H1 (cell line): ENCODE data around the gene LARGE2. TPM values are rescaled to one million over a fixed set of nuclear protein-coding genes. Genes with fewer than 3 reads are reported as not detected.

ENCODE experiments used
- CTCF ChIA-PET: fragments of 300-600 bp; sonication (Branson Sonifier 250); formaldehyde crosslinking; loops from one replicate; lab custom pipeline; 2021; ENCODE audit not compliant: partially characterized antibody; lab: Charles Lee
- POLR2A ChIA-PET: fragments of 300-600 bp; sonication (Branson Sonifier 250); formaldehyde crosslinking; loops from one replicate; lab custom pipeline; 2021; ENCODE audit warnings: inconsistent platforms; ENCODE audit not compliant: partially characterized antibody; lab: Charles Lee
- DNase-seq, 2 experiments: peaks; one replicate each; pipeline versions ENCODE4 v3.0.0 to v3.0.0-alpha.2; 2010 to 2022; ENCODE audit warnings: low spot score in 2 of 2, low read depth in 1 of 2, mixed read lengths in 1 of 2
- FAIRE-seq: peaks from 2 replicates; lab custom pipeline; 2011; peaks lifted over from hg19 to GRCh38; lab: Jason Lieb, UNC
- H2AFZ ChIP-seq: 2 replicates; pipeline ENCODE4 v1.8.1; 2012; ENCODE audit warnings: low read length, inconsistent platforms
- H2AK5ac ChIP-seq: 2 replicates; pipeline ENCODE4 v1.6.1; 2013; ENCODE audit warnings: low read depth, low read length
- H2BK120ac ChIP-seq: replicated peaks from 2 replicates; pipeline ENCODE3; 2013; ENCODE audit warnings: low read depth, low read length, inconsistent platforms
- H2BK12ac ChIP-seq: 2 replicates; pipeline ENCODE4 v1.6.1; 2013; ENCODE audit warnings: low read depth, low read length
- H2BK15ac ChIP-seq: 2 replicates; pipeline ENCODE4 v1.6.1; 2013; ENCODE audit warnings: low read length
- H2BK20ac ChIP-seq: 2 replicates; pipeline ENCODE4 v1.6.1; 2013; ENCODE audit warnings: low read length
- H2BK5ac ChIP-seq: 2 replicates; pipeline ENCODE4 v1.6.1; 2013; ENCODE audit warnings: low read depth, low read length
- H3K14ac ChIP-seq: 2 replicates; pipeline ENCODE4 v1.6.1; 2013; ENCODE audit warnings: inconsistent platforms; ENCODE audit not compliant: insufficient read length
- H3K18ac ChIP-seq: 2 replicates; pipeline ENCODE4 v1.6.1; 2013; ENCODE audit warnings: low read length; ENCODE audit errors: extremely low read depth
- H3K23ac ChIP-seq: 2 replicates; pipeline ENCODE4 v1.6.1; 2013; ENCODE audit warnings: inconsistent platforms; ENCODE audit not compliant: insufficient read length
- H3K23me2 ChIP-seq: 2 replicates; pipeline ENCODE4 v1.6.1; 2013; ENCODE audit warnings: low read depth, low read length
- H3K27ac ChIP-seq: 2 replicates; pipeline ENCODE4 v1.6.1; 2011; ENCODE audit warnings: low read depth, low read length, inconsistent platforms
- H3K27me3 ChIP-seq, 4 experiments: replicated peaks in 1 of 4; 1 replicate in 1 of 4; 2 replicates in 3 of 4; pipeline versions ENCODE4 v1.6.1 to v1.8.1; 2011 to 2013; ENCODE audit warnings: low read length in 3 of 4, mild to moderate bottlenecking in 3 of 4, inconsistent platforms in 2 of 4, mixed read lengths in 2 of 4, moderate library complexity in 1 of 4; ENCODE audit not compliant: control insufficient read depth in 3 of 4, insufficient read depth in 3 of 4; ENCODE audit errors: extremely low read depth in 1 of 4
- H3K36me3 ChIP-seq, 4 experiments: 2 replicates each; pipeline versions ENCODE4 v1.6.1 to v1.8.1; 2011 to 2013; ENCODE audit warnings: mild to moderate bottlenecking in 4 of 4, low read length in 3 of 4, moderate library complexity in 2 of 4, control low read depth in 1 of 4, inconsistent platforms in 1 of 4; ENCODE audit not compliant: insufficient read depth in 4 of 4, control insufficient read depth in 2 of 4
- H3K4ac ChIP-seq: replicated peaks from 2 replicates; pipeline ENCODE3; 2013; ENCODE audit warnings: low read length, low read depth, mixed read lengths, inconsistent platforms; ENCODE audit not compliant: insufficient read length
- H3K4me1 ChIP-seq, 4 experiments: replicated peaks in 1 of 4; 1 replicate in 1 of 4; 2 replicates in 3 of 4; pipeline versions ENCODE4 v1.6.1 to v1.8.1; 2011 to 2013; ENCODE audit warnings: low read length in 3 of 4, inconsistent platforms in 2 of 4, mixed read lengths in 1 of 4; ENCODE audit not compliant: insufficient read depth in 4 of 4, control insufficient read depth in 3 of 4
- H3K4me2 ChIP-seq, 2 experiments: 2 replicates each; pipeline versions ENCODE4 v1.6.1 to v1.8.1; 2011 to 2013; ENCODE audit warnings: low read depth in 2 of 2, low read length in 2 of 2, control low read depth in 1 of 2, inconsistent platforms in 1 of 2, mild to moderate bottlenecking in 1 of 2; ENCODE audit not compliant: insufficient read depth in 1 of 2
- H3K4me3 ChIP-seq, 4 experiments: fragments of 200-600, 300-600 bp in 1 of 4; sonication (generic), shearing (Covaris generic), sonication (Bioruptor Twin) in 1 of 4; 2 replicates each; pipeline versions ENCODE4 v1.5.1 to v1.8.1; 2011 to 2016; ENCODE audit warnings: low read length in 4 of 4, low read depth in 3 of 4, control low read depth in 2 of 4, inconsistent platforms in 2 of 4, mild to moderate bottlenecking in 2 of 4, mixed read lengths in 1 of 4, moderate library complexity in 1 of 4; ENCODE audit not compliant: insufficient read depth in 2 of 4; ENCODE audit errors: extremely low read depth in 1 of 4
- H3K56ac ChIP-seq: replicated peaks from 2 replicates; pipeline ENCODE3; 2013; ENCODE audit warnings: low read depth, mild to moderate bottlenecking, mixed read lengths, low read length, inconsistent platforms; ENCODE audit not compliant: insufficient read length
- H3K79me1 ChIP-seq: 2 replicates; pipeline ENCODE4 v1.6.1; 2013; ENCODE audit warnings: low read depth, low read length, control low read depth
- H3K79me2 ChIP-seq, 2 experiments: 2 replicates each; pipeline versions ENCODE4 v1.6.1 to v1.8.1; 2012 to 2013; ENCODE audit warnings: low read length in 2 of 2, mild to moderate bottlenecking in 2 of 2, inconsistent platforms in 1 of 2; ENCODE audit not compliant: insufficient read depth in 2 of 2, control insufficient read depth in 1 of 2
- H3K9ac ChIP-seq, 4 experiments: replicated peaks in 1 of 4; 1 replicate in 1 of 4; 2 replicates in 3 of 4; pipeline versions ENCODE4 v1.6.1 to v1.8.1; 2011 to 2013; ENCODE audit warnings: low read depth in 3 of 4, low read length in 3 of 4, control low read depth in 2 of 4, mild to moderate bottlenecking in 2 of 4, moderate library complexity in 2 of 4, inconsistent platforms in 1 of 4; ENCODE audit errors: extremely low read depth in 1 of 4
- H3K9me3 ChIP-seq, 2 experiments: 2 replicates each; pipeline versions ENCODE4 v1.6.1 to v1.8.1; 2012 to 2013; ENCODE audit warnings: mild to moderate bottlenecking in 2 of 2, moderate library complexity in 2 of 2, control low read depth in 1 of 2, inconsistent platforms in 1 of 2, low read depth in 1 of 2, low read length in 1 of 2, mixed read lengths in 1 of 2; ENCODE audit not compliant: insufficient read depth in 2 of 2
- H4K20me1 ChIP-seq, 2 experiments: replicated peaks in 1 of 2; 2 replicates each; pipeline versions ENCODE3 to v1.8.1; 2011 to 2013; ENCODE audit warnings: inconsistent platforms in 2 of 2, low read length in 2 of 2, mild to moderate bottlenecking in 1 of 2; ENCODE audit not compliant: insufficient read depth in 2 of 2, control insufficient read depth in 1 of 2
- H4K5ac ChIP-seq: 2 replicates; pipeline ENCODE4 v1.6.1; 2013; ENCODE audit warnings: low read length, low read depth, mixed read lengths, inconsistent platforms; ENCODE audit not compliant: insufficient read length
- H4K8ac ChIP-seq: 2 replicates; pipeline ENCODE4 v1.8.0; 2013; ENCODE audit warnings: mild to moderate bottlenecking, moderate library complexity, low read length, inconsistent platforms; ENCODE audit not compliant: insufficient read depth; ENCODE audit errors: extremely low read depth
- H4K91ac ChIP-seq: replicated peaks from 2 replicates; pipeline ENCODE3; 2013; ENCODE audit warnings: low read length, mixed read lengths, inconsistent platforms; ENCODE audit not compliant: insufficient read length
- ASH2L ChIP-seq: fragments of 200-600, 300-600 bp; sonication (generic); IDR thresholded peaks from one replicate; pipeline ENCODE4 v1.7.1; 2017; ENCODE audit warnings: low read length
- BCL11A ChIP-seq, 2 experiments: IDR thresholded peaks; one replicate each; pipeline ENCODE4 v1.6.1; 2011; ENCODE audit warnings: low read depth in 2 of 2, low read length in 2 of 2, mild to moderate bottlenecking in 2 of 2
- BRCA1 ChIP-seq: IDR thresholded peaks from 2 replicates; pipeline ENCODE4 v1.6.1; 2012; ENCODE audit warnings: low read depth, low read length, improper control_type of control experiment
- EP300 ChIP-seq, 2 experiments: IDR thresholded peaks; 1 replicate in 1 of 2; 2 replicates in 1 of 2; pipeline ENCODE4 v1.6.1; 2011 to 2012; ENCODE audit warnings: low read depth in 2 of 2, low read length in 2 of 2, mild to moderate bottlenecking in 2 of 2, borderline replicate concordance in 1 of 2, inconsistent platforms in 1 of 2, moderate library complexity in 1 of 2
- GABPA ChIP-seq: IDR thresholded peaks from 2 replicates; pipeline ENCODE4 v1.6.1; 2011; ENCODE audit warnings: mild to moderate bottlenecking, low read length, moderate library complexity, borderline replicate concordance; ENCODE audit not compliant: insufficient read depth
- POLR2A ChIP-seq, 2 experiments: IDR thresholded peaks; 1 replicate in 1 of 2; 2 replicates in 1 of 2; pipeline ENCODE4 v1.6.1; 2011; ENCODE audit warnings: low read depth in 2 of 2, low read length in 2 of 2, mild to moderate bottlenecking in 2 of 2; ENCODE audit errors: control extremely low read depth in 1 of 2
- POLR2AphosphoS5 ChIP-seq: IDR thresholded peaks from 2 replicates; pipeline ENCODE4 v1.6.1; 2011; ENCODE audit warnings: low read depth, low read length
- RBBP5 ChIP-seq: IDR thresholded peaks from 2 replicates; pipeline ENCODE4 v1.7.1; 2012; ENCODE audit warnings: low read depth, mild to moderate bottlenecking, inconsistent platforms, low read length, moderate library complexity, borderline replicate concordance
- SIRT6 ChIP-seq: IDR thresholded peaks from one replicate; pipeline ENCODE4 v1.7.1; 2012; ENCODE audit warnings: low read length, inconsistent platforms
- TAF1 ChIP-seq: IDR thresholded peaks from 2 replicates; pipeline ENCODE4 v1.6.1; 2011; ENCODE audit warnings: mild to moderate bottlenecking, low read depth, low read length
- USF2 ChIP-seq: IDR thresholded peaks from 2 replicates; pipeline ENCODE4 v1.6.1; 2011; ENCODE audit warnings: low read length, improper control_type of control experiment
- YY1 ChIP-seq: IDR thresholded peaks from 2 replicates; pipeline ENCODE4 v1.6.1; 2011; ENCODE audit warnings: low read depth, mild to moderate bottlenecking, low read length
- WGBS, 2 experiments: shearing (Covaris generic) in 1 of 2; methylation state at CpG; one replicate each; pipeline versions ENCODE4 v1.1.6 to v1.1.7; 2013 to 2015; ENCODE audit warnings: low lambda C conversion rate in 2 of 2, mixed read lengths in 2 of 2, inconsistent platforms in 1 of 2, low coverage in 1 of 2, missing lambda C conversion rate in 1 of 2; ENCODE audit not compliant: insufficient replicate concordance in 2 of 2, insufficient coverage in 1 of 2, insufficient read length in 1 of 2; ENCODE audit errors: extremely low coverage in 1 of 2, missing lambda C conversion rate in 1 of 2; 5-methylcytosine and 5-hydroxymethylcytosine counted together
- polyA plus RNA-seq, 7 experiments: library from polyadenylated mRNA; depleted of rRNA in 3 of 7; stranded (reverse) in 5 of 7; unstranded in 2 of 7; fragments of >200 nt in 5 of 7; fragments of 200-250 nt in 2 of 7; gene quantifications; 1 replicate in 5 of 7; 2 replicates in 1 of 7; 4 replicates in 1 of 7; pipeline versions ENCODE4 v1.2.1 to v1.2.3, GENCODE V29; 2011 to 2013; ENCODE audit warnings: missing spikeins in 2 of 7, mixed read lengths in 2 of 7
- total RNA-seq: library from RNA; stranded (reverse); fragmentation: NEBNext Ultra II Directional; extraction: Animal tissue kit (Norgen Biotek cat#: 25700); gene quantifications from 2 replicates; pipeline ENCODE4 v1.2.1, GENCODE V29; 2021

Gene LARGE2
- total and polyA plus RNA-seq, 2 of the 8 experiments (the other 6 are each of a cell fraction or from before 2014, with no cell fraction given): 111 to 137 TPM

DNA sequence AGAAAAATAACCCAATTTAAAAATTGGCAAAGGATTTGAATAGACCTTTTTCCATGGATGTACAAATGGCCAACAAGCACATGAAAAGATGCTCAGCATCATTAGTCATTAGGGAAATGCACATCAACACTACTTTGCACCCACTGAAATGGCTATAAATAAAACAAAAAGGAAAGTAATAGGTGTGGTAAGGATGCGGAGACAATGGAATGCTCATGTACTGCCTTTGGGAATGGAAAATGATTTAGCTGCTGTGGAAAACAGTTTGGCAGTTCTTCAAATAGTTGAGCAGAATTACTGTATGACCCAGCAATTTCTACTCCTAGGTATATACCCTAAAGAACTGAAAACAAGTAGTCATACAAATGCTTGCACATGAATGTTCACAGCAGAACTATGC, 37.4 kb downstream of the LARGE2 start:
- H3K4ac ChIP-seq: no peak overlapping the region
- no peak overlapping the region for H4K8ac ChIP-seq
- H3K36me3 ChIP-seq: peaks cover 2 to 28% (median 7%) of the 10 kb centered on the region in 4 experiments; a peak in 7 of 8 replicates
- no peak overlapping the region for H2AK5ac ChIP-seq
- WGBS, 2 experiments: 92% methylated on average over 1 of the region's 1 CpG; no CpG with 5 or more reads in 1 of the 2 experiments
- no peaks in the 10 kb centered on the region for H3K27me3 ChIP-seq
- no peaks in the 10 kb centered on the region for H3K4me1 ChIP-seq
- no peak for DNase-seq
- no peak overlapping the region for H3K27ac ChIP-seq
- no peak overlapping the region for H2BK5ac ChIP-seq
- H3K9ac ChIP-seq: no peak overlapping the region
- no peak for TF ChIP-seq POLR2AphosphoS5
- no peak for TF ChIP-seq BRCA1
- no peak for TF ChIP-seq ASH2L
- TF ChIP-seq POLR2A (IDR thresholded peaks at IDR 0.05; ENCODE audit: control extremely low read depth in 1 of 2, low read depth in 2 of 2, low read length in 2 of 2): no peak
- no peak for TF ChIP-seq GABPA
- TF ChIP-seq RBBP5: no peak
- TF ChIP-seq TAF1: no peak
- no peak for TF ChIP-seq EP300 (IDR thresholded peaks at IDR 0.05; ENCODE audit: borderline replicate concordance in 1 of 2, low read depth in 2 of 2, low read length in 2 of 2)
- no peak for TF ChIP-seq YY1
- no peak for TF ChIP-seq SIRT6
- no peak for TF ChIP-seq BCL11A (IDR thresholded peaks at IDR 0.05; ENCODE audit: low read depth in 2 of 2, low read length in 2 of 2)
- TF ChIP-seq USF2: no peak
- no peak overlapping the region for H3K23ac ChIP-seq
- H3K18ac ChIP-seq: no peak overlapping the region
- no peak overlapping the region for H2BK12ac ChIP-seq
- H3K23me2 ChIP-seq: no peaks in the 10 kb centered on the region
- H2BK20ac ChIP-seq: no peak overlapping the region
- no peak overlapping the region for H3K56ac ChIP-seq
- POLR2A ChIA-PET: interaction anchor here (1.3 kb wide), 1 partner anchor 30 kb away, joined by 4 read pairs; no protein-coding TSS in a partner anchor
- no peak overlapping the region for H3K4me3 ChIP-seq
- no peaks in the 10 kb centered on the region for H4K20me1 ChIP-seq
- no peak overlapping the region for H3K14ac ChIP-seq
- H3K4me2 ChIP-seq: no peak overlapping the region
- H3K79me1 ChIP-seq: no peaks in the 10 kb centered on the region
- H4K91ac ChIP-seq: no peak overlapping the region
- no peaks in the 10 kb centered on the region for H3K9me3 ChIP-seq
- H2BK15ac ChIP-seq: no peak overlapping the region
- no peak overlapping the region for H2BK120ac ChIP-seq
- no peak for FAIRE-seq
- no peak overlapping the region for H2AFZ ChIP-seq
- H4K5ac ChIP-seq: no peak overlapping the region
- CTCF ChIA-PET: interaction anchor here (1.2 to 2.2 kb wide), 2 partner anchors 52 to 87 kb away, joined by 4 to 7 read pairs; no protein-coding TSS in a partner anchor
- H3K79me2 ChIP-seq: no peaks in the 10 kb centered on the region
